Measurements from ENCODE around the gene FAM53B.

DNA sequence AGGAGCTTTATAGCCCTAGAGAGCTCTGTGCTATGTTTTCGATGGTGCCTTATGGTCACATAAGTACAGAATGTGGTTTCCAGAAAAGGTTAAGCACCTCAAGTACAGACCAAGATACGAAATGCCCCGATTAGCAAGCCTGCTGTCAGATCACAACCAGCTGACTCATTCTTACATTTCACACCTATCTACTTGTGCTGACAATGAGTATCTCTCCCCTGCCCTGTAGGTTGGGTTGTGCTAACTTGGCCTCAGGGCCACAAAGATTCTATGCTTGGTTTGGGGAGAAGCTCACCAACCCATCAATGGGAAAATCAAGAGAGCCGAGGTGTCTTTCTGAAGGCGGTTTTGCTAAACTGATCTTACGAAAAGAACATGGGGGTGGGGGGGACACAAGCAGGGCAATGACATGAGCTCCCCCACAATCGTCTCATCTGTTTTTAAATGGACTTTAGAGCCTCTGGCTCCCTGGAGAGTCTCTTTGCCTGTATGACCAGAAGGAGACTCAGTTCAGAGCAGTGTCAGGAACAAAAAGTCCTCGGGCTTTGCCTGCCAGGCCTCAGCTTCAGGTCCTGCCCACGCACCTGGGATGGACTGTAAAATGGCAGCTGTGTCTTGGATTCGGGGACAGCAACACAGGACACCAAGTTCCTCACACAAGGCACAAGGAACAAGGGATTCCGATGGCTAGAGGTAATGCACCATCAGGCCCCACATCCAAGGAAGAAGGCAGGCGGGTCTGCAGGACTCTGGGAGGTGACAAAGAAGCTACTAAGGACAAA, 55.1 kb downstream of the FAM53B start:
- TF ChIP-seq EZH2 (IDR thresholded peaks at IDR 0.05; ENCODE audit: borderline replicate concordance, low read depth, low read length, poor library complexity, severe bottlenecking) = no peak
- TF ChIP-seq, protein P1, sequence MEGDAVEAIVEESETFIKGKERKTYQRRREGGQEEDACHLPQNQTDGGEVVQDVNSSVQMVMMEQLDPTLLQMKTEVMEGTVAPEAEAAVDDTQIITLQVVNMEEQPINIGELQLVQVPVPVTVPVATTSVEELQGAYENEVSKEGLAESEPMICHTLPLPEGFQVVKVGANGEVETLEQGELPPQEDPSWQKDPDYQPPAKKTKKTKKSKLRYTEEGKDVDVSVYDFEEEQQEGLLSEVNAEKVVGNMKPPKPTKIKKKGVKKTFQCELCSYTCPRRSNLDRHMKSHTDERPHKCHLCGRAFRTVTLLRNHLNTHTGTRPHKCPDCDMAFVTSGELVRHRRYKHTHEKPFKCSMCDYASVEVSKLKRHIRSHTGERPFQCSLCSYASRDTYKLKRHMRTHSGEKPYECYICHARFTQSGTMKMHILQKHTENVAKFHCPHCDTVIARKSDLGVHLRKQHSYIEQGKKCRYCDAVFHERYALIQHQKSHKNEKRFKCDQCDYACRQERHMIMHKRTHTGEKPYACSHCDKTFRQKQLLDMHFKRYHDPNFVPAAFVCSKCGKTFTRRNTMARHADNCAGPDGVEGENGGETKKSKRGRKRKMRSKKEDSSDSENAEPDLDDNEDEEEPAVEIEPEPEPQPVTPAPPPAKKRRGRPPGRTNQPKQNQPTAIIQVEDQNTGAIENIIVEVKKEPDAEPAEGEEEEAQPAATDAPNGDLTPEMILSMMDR (conservative IDR thresholded peaks at IDR 0.05; ENCODE audit: low read depth, low read length) = no peak

All from A673 (cell line).